Renal cortical epithelial cell (primary cell): ENCODE measurements around the gene SBNO1. TPM values are rescaled to one million over a fixed set of nuclear protein-coding genes. Genes with fewer than 3 reads are reported as not detected.
"Not testable (repeated sequence)": the region's sequence is repeated elsewhere in the genome, so short reads cannot be mapped to it uniquely, and the experiment has no call there.

Experiments used
- DNase-seq: peaks from one replicate; pipeline ENCODE4 v3.0.0-alpha.2; 2011; ENCODE audit warnings: low read depth
- total RNA-seq: library from RNA; depleted of rRNA; stranded (reverse); fragments of >200 nt; gene quantifications from 2 replicates; pipeline ENCODE4 v1.2.3, GENCODE V29; 2014

Gene SBNO1
- total RNA-seq, 1 donor from 2014 or later: 49.5 TPM

GRCh38 chr12:123346946-123347345 is 17.7 kb downstream of the SBNO1 start:
- DNase-seq: no peak

GRCh38 chr12:123344086-123344485 is 20.6 kb downstream of the SBNO1 start:
- DNase-seq: no peak

DNA sequence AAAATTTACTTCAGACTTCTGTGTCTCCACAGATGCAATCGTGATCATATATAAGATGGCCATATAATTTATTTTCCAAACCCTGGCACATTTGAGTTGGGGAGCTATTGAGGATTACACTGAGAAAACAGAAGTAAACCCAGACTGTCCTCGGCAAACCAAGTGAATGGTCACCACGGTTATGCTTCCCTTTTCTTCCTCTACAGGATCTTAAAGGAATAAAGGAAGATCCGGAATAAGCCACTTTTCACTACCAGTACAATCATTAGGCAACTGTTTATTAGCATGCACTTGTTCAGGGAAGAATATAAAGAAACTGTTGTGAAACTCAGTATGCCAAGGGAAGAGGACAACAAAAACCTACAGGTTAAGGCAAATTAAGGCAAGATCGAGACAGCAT is 27.6 kb downstream of the SBNO1 start:
- DNase-seq: no peak

- DNase-seq: no peak
These were observed 28.1 kb downstream of the SBNO1 start for GRCh38 chr12:123336530-123336929.

GRCh38 chr12:123335490-123335889 is 29.2 kb downstream of the SBNO1 start:
- DNase-seq: no peak

DNA sequence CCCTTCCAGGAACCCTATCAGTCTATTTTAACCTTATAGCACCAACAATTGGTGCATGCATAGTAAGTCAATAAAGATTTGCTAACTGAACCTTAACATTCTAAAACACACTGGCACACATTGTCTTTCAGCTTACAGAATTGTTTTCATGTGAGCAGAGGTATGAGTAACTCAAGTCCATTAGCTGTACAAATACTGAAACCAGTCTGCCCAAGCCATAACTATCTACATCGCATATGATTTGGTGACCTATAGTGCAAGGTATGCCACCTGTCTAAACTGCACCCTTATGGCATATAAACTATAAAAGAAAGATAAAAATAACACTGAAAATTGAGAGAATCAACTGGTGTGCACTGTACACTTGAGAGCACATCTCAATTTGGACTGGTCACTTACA is 34.8 kb downstream of the SBNO1 start:
- DNase-seq: no peak

DNA sequence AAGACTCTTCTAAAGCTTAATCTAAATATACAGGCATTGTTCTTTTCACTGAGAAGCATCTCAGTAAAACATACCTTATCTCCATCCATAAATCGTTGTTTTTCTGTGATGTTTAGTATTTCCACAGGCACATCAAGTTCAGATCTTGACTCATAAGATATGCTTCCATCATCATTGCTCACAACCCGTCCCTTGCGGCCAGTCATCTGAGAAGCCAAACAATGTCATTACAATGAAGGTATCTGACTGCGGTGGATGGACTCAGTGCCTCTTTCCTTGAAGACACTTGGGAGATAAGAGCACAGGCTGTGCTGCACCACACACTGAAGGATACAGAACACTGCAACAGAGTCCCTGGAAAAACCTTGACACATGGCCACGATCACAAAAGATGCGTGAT is 44.8 kb downstream of the SBNO1 start:
- no peak for DNase-seq

DNA sequence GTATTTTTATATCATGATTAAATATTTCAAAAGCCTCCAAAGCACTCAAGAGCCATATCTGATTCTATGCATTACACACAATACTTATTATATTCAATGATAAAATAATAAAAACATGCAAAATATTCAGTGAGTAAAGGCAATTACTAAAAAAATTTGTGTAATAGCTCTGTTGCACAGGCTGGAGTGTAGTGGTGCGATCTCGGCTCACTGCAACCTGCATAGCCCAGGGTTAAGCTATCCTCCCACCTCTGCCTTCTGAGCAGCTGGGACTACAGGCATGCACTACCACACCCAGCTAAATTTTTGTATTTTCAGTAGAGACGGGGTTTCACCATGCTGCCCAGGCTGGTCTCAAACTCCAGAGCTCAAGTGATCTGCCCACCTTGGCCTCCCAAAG is 45.4 kb downstream of the SBNO1 start:
- DNase-seq: no peak

DNA sequence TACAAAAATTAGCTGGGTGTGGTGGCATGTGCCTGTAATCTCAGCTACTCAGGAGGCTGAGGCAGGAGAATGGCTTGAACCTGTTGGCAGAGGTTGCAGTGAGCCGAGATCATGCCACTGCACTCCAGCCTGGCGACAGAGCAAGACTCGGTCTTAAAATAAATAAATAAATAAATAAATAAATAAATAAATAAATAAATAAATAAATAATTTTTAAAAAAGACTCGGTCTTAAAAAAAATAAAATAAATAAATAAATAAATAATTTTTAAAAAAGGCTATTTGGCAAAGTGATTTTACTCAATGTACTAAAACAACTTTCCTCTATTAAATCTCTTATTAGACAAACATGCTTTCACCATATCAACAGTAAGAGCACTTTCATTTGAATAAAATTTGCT is 51.6 kb downstream of the SBNO1 start:
- DNase-seq: not testable (repeated sequence)

DNA sequence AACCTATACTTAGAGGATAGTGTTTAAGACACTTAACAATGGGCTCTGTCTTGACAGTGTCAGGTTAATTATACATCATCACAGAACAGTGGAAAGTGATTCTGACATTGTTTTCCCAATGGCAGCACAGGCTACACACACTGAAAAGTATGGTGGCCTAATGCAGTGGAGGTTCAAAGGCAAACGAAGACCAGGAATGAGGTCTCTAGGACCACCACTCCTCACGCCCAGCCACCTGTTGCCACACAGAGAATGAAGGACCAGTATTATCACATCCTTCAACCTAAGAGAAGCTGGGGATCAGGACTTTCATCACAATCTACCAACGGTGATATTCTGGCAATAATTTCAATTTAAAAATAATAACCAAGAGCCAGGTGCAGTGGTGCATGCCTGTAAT is 58.4 kb downstream of the SBNO1 start:
- DNase-seq: no peak

DNA sequence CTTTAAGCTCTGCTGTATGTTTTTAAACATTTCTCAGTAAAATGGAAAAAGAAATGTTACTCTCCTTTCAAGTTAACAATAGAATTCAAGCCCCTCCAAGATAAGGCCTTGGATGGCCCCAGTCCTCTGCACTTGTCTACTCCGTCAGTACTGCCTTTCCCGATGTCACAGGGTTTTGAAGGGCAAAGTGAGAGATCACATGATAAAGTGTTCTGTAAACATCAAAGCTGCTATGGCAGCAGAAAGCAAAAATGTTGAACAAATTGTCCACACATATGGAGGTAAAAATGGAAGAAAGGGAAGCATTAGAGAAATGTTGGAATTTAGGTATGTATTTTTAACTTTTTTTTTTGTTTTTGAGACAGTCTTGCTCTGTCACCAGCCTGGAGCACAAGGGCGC is 59.5 kb downstream of the SBNO1 start:
- no peak for DNase-seq

GRCh38 chr12:123293178-123293760 is 71.4 kb downstream of the SBNO1 start:
- no peak for DNase-seq

DNA sequence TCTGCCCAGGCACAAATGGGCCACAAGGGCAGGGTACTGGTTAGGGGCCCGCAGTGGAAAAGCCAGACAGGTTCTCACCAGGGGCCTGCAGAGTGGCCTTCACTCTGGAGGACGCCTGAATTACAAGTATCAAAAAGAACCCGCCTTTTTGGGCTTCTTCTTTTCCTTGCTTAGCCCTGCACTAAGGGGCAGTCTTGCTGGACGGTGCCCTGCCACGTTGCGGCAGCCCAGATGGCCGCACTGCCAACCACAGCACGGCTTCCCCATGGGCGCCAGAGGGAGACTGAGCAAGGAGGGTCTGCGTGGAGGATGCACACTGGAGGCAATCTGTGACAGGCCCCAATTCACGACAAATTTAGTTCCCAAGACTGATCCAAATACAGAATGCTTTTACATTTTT is 74.7 kb downstream of the SBNO1 start:
- DNase-seq: no peak

GRCh38 chr12:123288751-123289346 is 75.8 kb downstream of the SBNO1 start:
- no peak for DNase-seq

DNA sequence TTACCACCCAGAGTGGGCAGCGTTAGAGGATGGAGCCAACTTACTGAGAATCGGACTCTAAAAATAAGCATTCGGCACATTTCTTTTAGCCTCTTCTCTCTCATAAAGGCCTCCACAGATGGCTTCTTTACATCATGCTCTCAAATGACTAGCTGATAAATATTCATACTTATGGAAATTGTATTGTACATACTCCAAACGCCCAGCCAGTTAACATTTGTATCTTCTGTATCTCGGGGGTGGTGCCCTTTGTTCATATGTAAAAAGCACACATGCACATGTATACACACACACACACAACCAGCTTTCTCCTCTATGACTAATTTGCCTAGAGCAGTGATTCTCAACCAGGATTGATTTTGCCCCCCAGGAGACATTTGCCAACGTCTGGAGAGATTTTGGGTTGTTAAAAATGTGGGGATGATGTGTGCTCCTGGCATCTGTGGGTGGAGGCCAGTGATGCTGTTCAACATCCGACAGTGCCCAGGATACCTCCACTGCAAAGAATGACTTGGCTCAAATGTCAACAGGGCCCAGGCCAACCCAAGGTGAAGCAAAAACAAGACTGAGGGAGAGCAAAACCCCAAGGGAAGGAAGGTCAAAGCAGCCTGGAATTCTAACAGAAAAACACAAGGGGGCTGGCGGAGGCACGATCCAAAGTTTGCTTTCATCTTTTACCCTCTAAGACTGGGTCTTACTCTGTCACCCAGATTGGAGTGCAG is 77.8 kb downstream of the SBNO1 start:
- DNase-seq: no peak

DNA sequence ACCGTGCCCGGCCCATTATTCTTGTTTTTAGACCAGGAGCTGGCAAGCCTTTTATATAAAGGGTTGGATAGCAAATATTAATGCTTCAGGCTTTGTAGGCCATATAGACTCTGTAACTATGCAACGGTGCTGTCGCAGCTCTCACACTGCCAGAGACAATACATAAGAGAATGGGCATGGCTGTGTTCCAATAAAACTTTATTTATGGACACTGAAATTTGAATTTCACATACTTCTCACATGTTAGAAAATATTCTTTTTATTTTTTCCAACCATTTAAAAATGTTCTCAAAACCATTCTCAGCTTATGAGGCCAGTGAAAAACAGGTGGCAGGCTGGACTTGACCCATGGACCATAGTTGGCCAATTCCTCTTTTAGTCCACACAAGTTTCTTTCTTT is 80.0 kb downstream of the SBNO1 start:
- no peak for DNase-seq

DNA sequence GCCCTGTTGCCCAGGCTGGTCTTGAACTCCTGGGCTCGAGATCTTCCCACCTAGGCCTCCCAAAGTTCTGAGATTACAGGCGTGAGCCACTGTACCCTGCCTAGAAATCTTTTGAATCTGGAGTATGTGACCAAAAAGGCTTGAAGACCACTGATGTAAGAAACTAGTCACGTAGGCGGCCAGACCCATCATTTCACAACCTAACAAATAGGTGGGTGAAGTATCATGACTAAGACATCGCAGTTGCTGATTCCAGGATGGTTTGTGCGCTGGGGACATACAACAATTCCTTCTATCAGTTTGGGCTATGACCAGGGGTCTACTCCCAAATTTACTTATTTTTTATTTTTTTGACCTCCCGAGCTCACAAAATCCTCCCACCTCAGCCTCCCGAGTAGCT is 81.2 kb downstream of the SBNO1 start:
- DNase-seq: no peak

DNA sequence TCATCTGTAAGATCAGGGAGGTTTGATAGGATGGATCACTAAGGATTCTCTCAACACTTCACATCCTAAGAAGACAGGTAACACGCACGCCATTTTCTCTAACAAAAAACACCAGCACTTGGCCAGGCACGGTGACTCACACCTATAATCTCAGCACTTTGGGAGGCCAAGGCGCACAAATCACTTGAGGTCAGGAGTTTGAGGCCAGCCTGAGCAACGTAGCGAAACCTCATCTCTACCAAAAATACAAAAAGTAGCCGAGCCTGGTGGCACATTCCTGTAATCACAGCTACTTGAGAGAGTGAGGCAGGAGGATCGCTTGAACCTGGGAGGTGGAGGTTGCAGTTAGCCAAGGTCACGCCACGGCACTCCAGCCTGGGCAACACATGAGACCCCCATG is 82.5 kb downstream of the SBNO1 start:
- no peak for DNase-seq

GRCh38 chr12:123280971-123281370 is 83.7 kb downstream of the SBNO1 start:
- no peak for DNase-seq

- DNase-seq: no peak
These were observed 86.5 kb downstream of the SBNO1 start for GRCh38 chr12:123278101-123278627.

- DNase-seq: no peak
These were observed 91.5 kb downstream of the SBNO1 start for GRCh38 chr12:123273166-123273565.

GRCh38 chr12:123271001-123271668 is 93.5 kb downstream of the SBNO1 start:
- DNase-seq: no peak
